Measurements from ENCODE around the gene PSMA6. TPM values are rescaled to one million over a fixed set of nuclear protein-coding genes. Genes with fewer than 3 reads are reported as not detected.

The PSMA6 gene
- total and polyA plus RNA-seq, 2 of the 13 experiments (the other 11 are each of a cell fraction or from before 2014, with no cell fraction given): 525 to 1,109 TPM

- TF ChIP-seq, protein P1, sequence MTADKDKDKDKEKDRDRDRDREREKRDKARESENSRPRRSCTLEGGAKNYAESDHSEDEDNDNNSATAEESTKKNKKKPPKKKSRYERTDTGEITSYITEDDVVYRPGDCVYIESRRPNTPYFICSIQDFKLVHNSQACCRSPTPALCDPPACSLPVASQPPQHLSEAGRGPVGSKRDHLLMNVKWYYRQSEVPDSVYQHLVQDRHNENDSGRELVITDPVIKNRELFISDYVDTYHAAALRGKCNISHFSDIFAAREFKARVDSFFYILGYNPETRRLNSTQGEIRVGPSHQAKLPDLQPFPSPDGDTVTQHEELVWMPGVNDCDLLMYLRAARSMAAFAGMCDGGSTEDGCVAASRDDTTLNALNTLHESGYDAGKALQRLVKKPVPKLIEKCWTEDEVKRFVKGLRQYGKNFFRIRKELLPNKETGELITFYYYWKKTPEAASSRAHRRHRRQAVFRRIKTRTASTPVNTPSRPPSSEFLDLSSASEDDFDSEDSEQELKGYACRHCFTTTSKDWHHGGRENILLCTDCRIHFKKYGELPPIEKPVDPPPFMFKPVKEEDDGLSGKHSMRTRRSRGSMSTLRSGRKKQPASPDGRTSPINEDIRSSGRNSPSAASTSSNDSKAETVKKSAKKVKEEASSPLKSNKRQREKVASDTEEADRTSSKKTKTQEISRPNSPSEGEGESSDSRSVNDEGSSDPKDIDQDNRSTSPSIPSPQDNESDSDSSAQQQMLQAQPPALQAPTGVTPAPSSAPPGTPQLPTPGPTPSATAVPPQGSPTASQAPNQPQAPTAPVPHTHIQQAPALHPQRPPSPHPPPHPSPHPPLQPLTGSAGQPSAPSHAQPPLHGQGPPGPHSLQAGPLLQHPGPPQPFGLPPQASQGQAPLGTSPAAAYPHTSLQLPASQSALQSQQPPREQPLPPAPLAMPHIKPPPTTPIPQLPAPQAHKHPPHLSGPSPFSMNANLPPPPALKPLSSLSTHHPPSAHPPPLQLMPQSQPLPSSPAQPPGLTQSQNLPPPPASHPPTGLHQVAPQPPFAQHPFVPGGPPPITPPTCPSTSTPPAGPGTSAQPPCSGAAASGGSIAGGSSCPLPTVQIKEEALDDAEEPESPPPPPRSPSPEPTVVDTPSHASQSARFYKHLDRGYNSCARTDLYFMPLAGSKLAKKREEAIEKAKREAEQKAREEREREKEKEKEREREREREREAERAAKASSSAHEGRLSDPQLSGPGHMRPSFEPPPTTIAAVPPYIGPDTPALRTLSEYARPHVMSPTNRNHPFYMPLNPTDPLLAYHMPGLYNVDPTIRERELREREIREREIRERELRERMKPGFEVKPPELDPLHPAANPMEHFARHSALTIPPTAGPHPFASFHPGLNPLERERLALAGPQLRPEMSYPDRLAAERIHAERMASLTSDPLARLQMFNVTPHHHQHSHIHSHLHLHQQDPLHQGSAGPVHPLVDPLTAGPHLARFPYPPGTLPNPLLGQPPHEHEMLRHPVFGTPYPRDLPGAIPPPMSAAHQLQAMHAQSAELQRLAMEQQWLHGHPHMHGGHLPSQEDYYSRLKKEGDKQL (CRISPR knock-in tag; IDR thresholded peaks at IDR 0.05; ENCODE audit: low read depth): no peak
- TF ChIP-seq ZNF546 (CRISPR knock-in tag; conservative IDR thresholded peaks at IDR 0.05) (no peak), MXD4 (CRISPR knock-in tag; IDR thresholded peaks at IDR 0.05) (no peak), ZNF329 (CRISPR knock-in tag; IDR thresholded peaks at IDR 0.05; ENCODE audit: low read depth) (no peak; the same call in 1 of the 2 replicates), RARA (CRISPR knock-in tag; IDR thresholded peaks at IDR 0.05) (no peak; the same call in 1 of the 2 replicates), ZFYVE20 (CRISPR knock-in tag; IDR thresholded peaks at IDR 0.05; ENCODE audit: borderline replicate concordance, low read depth) (0 out of 2 replicates have a peak, but pooled peaks have one; percentile 32), SRF (IDR thresholded peaks at IDR 0.05; ENCODE audit: low read depth, low read length) (no peak), ARID5B (CRISPR knock-in tag; IDR thresholded peaks at IDR 0.05) (no peak), AGO2 (optimal IDR thresholded peaks at IDR 0.05; ENCODE audit: low read depth, low read length) (no peak), TRIM22 (IDR thresholded peaks at IDR 0.05) (no peak), DRAP1 (CRISPR knock-in tag; IDR thresholded peaks at IDR 0.05) (no peak; the same call in 1 of the 2 replicates), FOXJ3 (CRISPR knock-in tag; IDR thresholded peaks at IDR 0.05; ENCODE audit: borderline replicate concordance) (no peak), SATB2 (CRISPR knock-in tag; IDR thresholded peaks at IDR 0.05) (no peak), RBFOX2 (IDR thresholded peaks at IDR 0.05; ENCODE audit: low read depth, low read length) (no peak), SMYD3 (CRISPR knock-in tag; IDR thresholded peaks at IDR 0.05) (no peak), ZNF350 (CRISPR knock-in tag; IDR thresholded peaks at IDR 0.05; ENCODE audit: borderline replicate concordance, low read depth) (no peak), PAF1 (CRISPR knock-in tag; IDR thresholded peaks at IDR 0.05) (no peak), SIN3B (IDR thresholded peaks at IDR 0.05; ENCODE audit: low read length) (no peak; the same call in 1 of the 2 replicates)
Measured at GRCh38 chr14:35346738-35347322, 54.6 kb downstream of the PSMA6 start (continued).
